Suprapubic skin (tissue), 4 donors: Measurements from ENCODE around the gene ADGRG1. TPM values are rescaled to one million over a fixed set of nuclear protein-coding genes. Genes with fewer than 3 reads are reported as not detected.

Experiments
- DNase-seq, 2 donors: peaks; one replicate each; pipeline ENCODE4 v3.0.0-alpha.2; 2019; ENCODE audit warnings: low spot score in 2 of 2
- H3K27ac ChIP-seq: fragments of 200-600 bp; sonication (generic); one replicate; pipeline ENCODE4 v1.5.1; 2019
- H3K27me3 ChIP-seq: fragments of 200-600 bp; sonication (generic); one replicate; pipeline ENCODE4 v1.5.1; 2019
- H3K36me3 ChIP-seq: fragments of 200-600 bp; sonication (generic); one replicate; pipeline ENCODE4 v1.5.1; 2019
- H3K4me1 ChIP-seq: fragments of 200-600 bp; sonication (generic); one replicate; pipeline ENCODE4 v1.5.1; 2019
- H3K4me3 ChIP-seq: fragments of 200-600 bp; sonication (generic); one replicate; pipeline ENCODE4 v1.5.1; 2019; ENCODE audit warnings: mild to moderate bottlenecking
- H3K9me3 ChIP-seq: fragments of 200-600 bp; sonication (generic); one replicate; pipeline ENCODE4 v1.5.1; 2019
- CTCF ChIP-seq, 2 donors: fragments of 200-600 bp in 1 of 2; fragments of 450-650 bp in 1 of 2; sonication (generic) in 1 of 2; IDR thresholded peaks; one replicate each; pipeline ENCODE4 v1.5.1; 2016 to 2019; ENCODE audit warnings: antibody characterized with exemption in 2 of 2, mild to moderate bottlenecking in 1 of 2, moderate library complexity in 1 of 2
- EP300 ChIP-seq: sonication (generic); formaldehyde crosslinking; IDR thresholded peaks from one replicate; pipeline ENCODE4 v1.6.1; 2017; ENCODE audit warnings: antibody characterized with exemption
- POLR2A ChIP-seq, 2 donors: fragments of 450-650 bp; IDR thresholded peaks; one replicate each; pipeline ENCODE4 v1.6.1; 2017; ENCODE audit warnings: antibody characterized with exemption in 2 of 2, mild to moderate bottlenecking in 2 of 2, moderate library complexity in 2 of 2
- POLR2AphosphoS5 ChIP-seq, 3 donors: sonication (generic); formaldehyde crosslinking; IDR thresholded peaks; one replicate each; pipeline ENCODE4 v1.6.1; 2017; ENCODE audit warnings: antibody characterized with exemption in 3 of 3
- WGBS: methylation state at CpG from one replicate; pipeline ENCODE4 v1.1.5; 2018; 5-methylcytosine and 5-hydroxymethylcytosine counted together
- total RNA-seq, 4 donors: library from RNA; depleted of rRNA; stranded (reverse); fragments of >200 nt; gene quantifications; one replicate each; pipeline ENCODE4 v1.1.0, GENCODE V29; 2016

The ADGRG1 gene
- total RNA-seq, 4 donors from 2014 or later = 107 to 202 (median 139) TPM

- Histone ChIP-seq H3K4me3 (peak overlapping the region; percentile 38), H3K4me1 (peaks cover 81% of the 10 kb centered on the region), H3K9me3 (no peaks in the 10 kb centered on the region), H3K27me3 (peaks cover 7% of the 10 kb centered on the region), H3K27ac (peak overlapping the region; percentile 62), H3K36me3 (no peaks in the 10 kb centered on the region)
- WGBS = 64% methylated on average over 10 of the region's 10 CpGs
- no peak for DNase-seq
- TF ChIP-seq CTCF (IDR thresholded peaks at IDR 0.05) = no peak
- no peak for TF ChIP-seq POLR2A (IDR thresholded peaks at IDR 0.05)
- TF ChIP-seq EP300 = no peak
- no peak for TF ChIP-seq POLR2AphosphoS5 (IDR thresholded peaks at IDR 0.05)
Measured at GRCh38 chr16:57630407-57630797, 2.0 kb downstream of the ADGRG1 start.

- no peaks in the 10 kb centered on the region for H3K36me3 ChIP-seq
- H3K4me3 ChIP-seq = peak overlapping the region; percentile 38
- no peak for DNase-seq
- 66% methylated on average over 11 of the region's 21 CpGs for WGBS
- TF ChIP-seq POLR2A (IDR thresholded peaks at IDR 0.05) (no peak), POLR2AphosphoS5 (IDR thresholded peaks at IDR 0.05) (no peak), CTCF (IDR thresholded peaks at IDR 0.05) (no peak), EP300 (no peak)
- peaks cover 7% of the 10 kb centered on the region for H3K27me3 ChIP-seq
- no peaks in the 10 kb centered on the region for H3K9me3 ChIP-seq
- H3K27ac ChIP-seq = peak overlapping the region; percentile 32
- H3K4me1 ChIP-seq = peaks cover 89% of the 10 kb centered on the region
Measured at GRCh38 chr16:57630931-57631845, 2.8 kb downstream of the ADGRG1 start.

- peaks cover 89% of the 10 kb centered on the region for H3K4me1 ChIP-seq
- no peak for DNase-seq
- H3K27me3 ChIP-seq = peaks cover 7% of the 10 kb centered on the region
- H3K9me3 ChIP-seq = no peaks in the 10 kb centered on the region
- no peak overlapping the region for H3K27ac ChIP-seq
- 57% methylated on average over 11 of the region's 15 CpGs for WGBS
- H3K4me3 ChIP-seq = no peak overlapping the region
- TF ChIP-seq CTCF (IDR thresholded peaks at IDR 0.05) (no peak), EP300 (no peak), POLR2AphosphoS5 (IDR thresholded peaks at IDR 0.05) (no peak)
- H3K36me3 ChIP-seq = no peaks in the 10 kb centered on the region
Measured at GRCh38 chr16:57632568-57632967, 4.1 kb downstream of the ADGRG1 start.

- no peak overlapping the region for H3K4me3 ChIP-seq
Measured at GRCh38 chr16:57633383-57634064, 5.1 kb downstream of the ADGRG1 start.

GRCh38 chr16:57634171-57634570 lies 5.7 kb downstream of the ADGRG1 start:
- 60% methylated on average over 2 of the region's 4 CpGs for WGBS
- Histone ChIP-seq H3K27ac (peak overlapping the region; percentile 45), H3K9me3 (no peaks in the 10 kb centered on the region), H3K4me1 (peaks cover 89% of the 10 kb centered on the region), H3K4me3 (no peak overlapping the region), H3K36me3 (no peaks in the 10 kb centered on the region), H3K27me3 (peaks cover 6% of the 10 kb centered on the region)
- DNase-seq = no peak
- TF ChIP-seq CTCF (IDR thresholded peaks at IDR 0.05) = no peak

More at GRCh38 chr16:57633383-57634064, 5.1 kb downstream of the ADGRG1 start:
- TF ChIP-seq POLR2A (IDR thresholded peaks at IDR 0.05) (no peak), POLR2AphosphoS5 (IDR thresholded peaks at IDR 0.05) (no peak)
- no peak for DNase-seq
- Histone ChIP-seq H3K27me3 (peaks cover 7% of the 10 kb centered on the region), H3K9me3 (no peaks in the 10 kb centered on the region), H3K4me1 (peaks cover 89% of the 10 kb centered on the region), H3K27ac (peak overlapping the region; percentile 45), H3K36me3 (no peaks in the 10 kb centered on the region)
- 84% methylated on average over 5 of the region's 11 CpGs for WGBS
